GM21367 (cell line): ENCODE results near the gene HERPUD1.
A peak's percentile ranks its signal among the peaks of the same experiment; 100 is the strongest.
"Not testable (repeated sequence)": the region's sequence is repeated elsewhere in the genome, so short reads cannot be mapped to it uniquely, and the experiment has no call there.

ENCODE experiments used
- ATAC-seq: cut with Tn5 transposase; IDR thresholded peaks from one replicate; pipeline ENCODE4 v1.9.1; 2021; ENCODE audit not compliant: unreplicated experiment

Gene HERPUD1

GRCh38 chr16:56953006-56953405 is 21.1 kb downstream of the HERPUD1 start:
- no peak for ATAC-seq

DNA sequence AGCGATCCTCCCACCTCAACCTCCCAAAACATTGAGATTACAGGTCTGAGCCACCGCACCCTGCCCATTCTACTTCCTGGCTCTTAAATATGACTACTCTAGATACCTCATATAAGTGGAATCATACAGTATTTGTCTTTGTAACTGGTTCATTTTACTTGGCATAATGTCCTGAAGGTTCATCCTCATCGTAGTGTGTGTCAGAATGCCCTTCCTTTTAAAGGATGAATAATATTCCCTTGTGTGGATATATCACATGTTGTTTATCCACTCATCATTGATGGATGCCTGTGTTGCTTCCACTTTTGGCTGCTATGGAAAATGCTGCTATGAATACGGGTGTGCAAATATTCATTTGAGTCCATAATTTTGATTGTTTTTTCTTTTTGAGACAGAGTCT is 24.1 kb downstream of the HERPUD1 start:
- no peak for ATAC-seq

GRCh38 chr16:56956756-56957155 is 24.8 kb downstream of the HERPUD1 start:
- ATAC-seq: no peak

DNA sequence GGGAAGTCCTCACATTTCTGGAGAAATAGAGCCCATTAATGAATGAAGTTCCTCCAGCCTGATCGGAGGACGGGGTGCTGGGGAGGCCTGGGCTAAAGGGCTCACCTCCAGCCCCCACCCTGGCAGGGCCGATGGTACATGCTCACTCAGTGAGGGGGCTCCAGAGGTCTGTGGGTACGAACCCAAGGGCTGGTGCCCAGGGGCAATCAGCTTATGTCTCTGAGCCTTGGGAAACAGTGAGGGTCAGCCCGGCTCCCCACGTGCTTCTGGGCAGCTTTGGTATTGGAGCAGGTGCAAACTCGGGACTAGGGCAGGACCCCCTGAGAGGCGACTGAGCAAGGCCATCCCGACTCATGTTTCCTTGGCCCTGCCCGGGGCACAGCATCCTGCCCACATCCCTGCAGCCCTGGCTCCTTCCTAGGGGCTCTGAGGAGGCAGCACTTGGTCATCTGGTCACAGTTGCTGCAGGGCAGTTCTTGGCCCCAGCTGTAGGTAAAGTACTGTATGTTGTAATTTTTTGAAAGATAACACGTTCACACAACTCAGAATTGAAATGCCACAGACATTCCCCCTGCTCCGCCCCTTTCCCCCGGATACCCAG is 28.8 kb downstream of the HERPUD1 start:
- ATAC-seq: no peak

- ATAC-seq: no peak
Observed at GRCh38 chr16:56961386-56961785, 29.4 kb downstream of the HERPUD1 start.

DNA sequence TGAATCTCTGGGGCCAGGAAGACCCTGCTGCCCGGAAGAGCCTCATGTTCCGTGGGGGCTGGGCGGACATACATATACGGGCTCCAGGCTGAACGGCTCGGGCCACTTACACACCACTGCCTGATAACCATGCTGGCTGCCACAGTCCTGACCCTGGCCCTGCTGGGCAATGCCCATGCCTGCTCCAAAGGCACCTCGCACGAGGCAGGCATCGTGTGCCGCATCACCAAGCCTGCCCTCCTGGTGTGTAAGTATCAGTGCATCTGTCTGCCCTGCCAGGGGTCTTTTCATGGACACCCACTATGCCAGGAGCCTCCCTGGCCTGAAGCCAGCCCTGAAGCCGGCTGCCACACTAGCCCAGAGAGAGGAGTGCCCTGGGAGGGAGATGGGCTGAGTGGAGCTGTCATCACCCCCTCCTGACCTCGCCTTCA is 29.9 kb downstream of the HERPUD1 start, which contains the start of gene CETP:
TSS of gene CETP (plus strand) at position 100 of the 431 bp plus-strand sequence. CDS start at position 130, 30 bp downstream.
- no peak for ATAC-seq

- ATAC-seq: peak; percentile 47
Observed at GRCh38 chr16:56964243-56965148, 32.6 kb downstream of the HERPUD1 start.

GRCh38 chr16:56965149-56966092 is 33.5 kb downstream of the HERPUD1 start:
- no peak for ATAC-seq

GRCh38 chr16:56966093-56966475 is 34.1 kb downstream of the HERPUD1 start:
- no peak for ATAC-seq

- no peak for ATAC-seq
Observed at GRCh38 chr16:56967733-56968132, 35.8 kb downstream of the HERPUD1 start.

- no peak for ATAC-seq
Observed at GRCh38 chr16:56969769-56970168, 37.8 kb downstream of the HERPUD1 start.

GRCh38 chr16:56970934-56971767 is 39.2 kb downstream of the HERPUD1 start:
- peak; percentile 59 for ATAC-seq

GRCh38 chr16:56971768-56972043 is 39.8 kb downstream of the HERPUD1 start:
- ATAC-seq: no peak

DNA sequence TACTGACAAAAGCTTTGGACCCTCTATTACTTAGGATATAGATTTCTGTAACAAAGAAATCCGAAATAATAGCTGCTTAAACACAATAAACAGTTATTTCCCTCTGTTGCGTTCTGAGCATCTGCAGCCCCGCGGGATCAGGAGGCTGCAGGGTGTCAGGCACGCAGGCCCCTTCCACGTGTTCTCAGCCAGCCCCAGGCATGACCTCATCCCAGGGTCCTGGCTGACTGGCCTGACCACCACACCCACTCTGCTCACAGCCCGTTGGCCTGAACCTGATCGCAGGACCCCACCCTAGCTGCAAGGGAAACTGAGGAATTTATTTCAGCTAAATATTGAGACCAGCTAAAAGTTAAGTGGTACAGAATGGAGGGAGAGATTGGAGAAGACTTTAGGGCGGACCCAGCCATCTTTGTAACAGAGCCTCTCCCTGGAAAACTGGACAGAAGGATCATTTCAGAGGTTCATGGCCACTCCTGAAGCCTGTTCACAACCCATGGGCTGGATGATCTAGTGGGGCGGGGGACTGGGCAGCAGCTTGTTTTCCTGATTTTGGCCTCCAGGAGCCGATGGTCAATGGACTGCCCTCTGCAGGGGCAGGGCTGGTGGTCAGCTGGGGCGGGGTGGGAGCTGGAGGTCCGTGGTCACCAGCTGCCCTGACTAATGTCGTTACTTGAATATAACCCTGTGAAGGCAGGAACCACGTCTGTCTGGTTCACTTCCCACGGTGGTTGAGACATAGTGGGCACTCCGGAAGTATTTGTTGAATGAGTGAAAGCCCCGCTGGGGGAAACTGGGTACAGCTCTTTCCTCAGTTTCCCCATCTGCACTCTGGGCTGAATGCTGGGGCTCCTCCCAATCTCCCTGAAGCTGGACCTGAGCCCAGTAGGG is 40.7 kb downstream of the HERPUD1 start:
- ATAC-seq: no peak

DNA sequence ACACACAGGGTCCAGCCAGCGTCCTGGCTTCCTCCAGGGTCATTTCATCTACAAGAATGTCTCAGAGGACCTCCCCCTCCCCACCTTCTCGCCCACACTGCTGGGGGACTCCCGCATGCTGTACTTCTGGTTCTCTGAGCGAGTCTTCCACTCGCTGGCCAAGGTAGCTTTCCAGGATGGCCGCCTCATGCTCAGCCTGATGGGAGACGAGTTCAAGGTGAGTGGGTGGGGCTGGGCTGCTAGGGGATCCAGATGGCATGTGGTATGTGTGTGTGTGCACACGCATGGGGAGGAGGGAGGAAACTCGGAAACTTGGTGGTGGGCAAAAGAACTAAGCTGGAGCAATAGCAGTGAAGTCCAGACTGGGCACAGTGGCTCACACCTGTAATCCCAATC is 41.4 kb downstream of the HERPUD1 start:
- no peak for ATAC-seq

DNA sequence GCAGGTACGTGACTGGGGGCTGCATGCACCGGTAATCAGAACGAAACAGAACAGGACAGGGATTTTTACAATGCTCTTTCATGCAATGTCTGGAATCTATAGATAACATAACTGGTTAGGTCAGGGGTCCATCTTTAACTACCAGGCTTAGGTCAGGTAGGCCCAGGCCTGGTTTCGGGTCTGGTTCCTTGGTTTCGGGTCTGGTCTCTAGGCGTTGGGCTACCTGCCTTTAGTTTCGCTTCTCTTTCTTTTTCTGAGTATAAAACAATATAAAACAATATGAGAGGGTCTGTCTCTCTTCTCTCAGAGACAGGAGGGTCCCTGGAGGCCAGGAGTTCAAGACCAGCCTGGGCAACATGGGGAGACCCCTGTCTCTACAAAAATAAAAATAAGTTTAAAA is 42.0 kb downstream of the HERPUD1 start:
- ATAC-seq: not testable (repeated sequence)

- ATAC-seq: no peak
Observed at GRCh38 chr16:56974549-56975300, 42.8 kb downstream of the HERPUD1 start.

GRCh38 chr16:56975714-56976113 is 43.8 kb downstream of the HERPUD1 start:
- ATAC-seq: no peak

DNA sequence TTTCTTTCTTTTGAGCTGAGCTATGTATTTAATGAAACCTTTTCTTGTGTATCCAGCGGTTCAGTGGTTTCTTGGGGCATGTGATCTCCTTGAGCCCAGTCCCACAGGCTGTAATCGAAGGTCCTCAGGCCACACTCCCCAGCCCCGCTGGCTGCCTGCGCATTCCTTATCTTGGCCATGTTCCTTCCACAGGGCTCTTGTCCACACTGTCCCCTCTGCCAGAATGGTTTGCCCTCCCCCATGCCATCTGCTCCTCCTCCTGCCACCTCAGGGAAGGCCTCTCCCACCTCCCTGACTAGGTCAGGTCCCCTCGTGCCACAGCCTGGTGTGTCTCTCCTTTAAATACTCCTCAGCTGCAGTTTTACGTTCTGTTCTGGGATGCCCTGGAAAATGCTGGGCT is 45.3 kb downstream of the HERPUD1 start:
- ATAC-seq: no peak
